ENCODE data around the gene TANC1. TPM values are rescaled to one million over a fixed set of nuclear protein-coding genes. Genes with fewer than 3 reads are reported as not detected.

Gene TANC1
- total and polyA plus RNA-seq, 11 donors: 26.6 to 91.1 (median 68.8) TPM

DNA sequence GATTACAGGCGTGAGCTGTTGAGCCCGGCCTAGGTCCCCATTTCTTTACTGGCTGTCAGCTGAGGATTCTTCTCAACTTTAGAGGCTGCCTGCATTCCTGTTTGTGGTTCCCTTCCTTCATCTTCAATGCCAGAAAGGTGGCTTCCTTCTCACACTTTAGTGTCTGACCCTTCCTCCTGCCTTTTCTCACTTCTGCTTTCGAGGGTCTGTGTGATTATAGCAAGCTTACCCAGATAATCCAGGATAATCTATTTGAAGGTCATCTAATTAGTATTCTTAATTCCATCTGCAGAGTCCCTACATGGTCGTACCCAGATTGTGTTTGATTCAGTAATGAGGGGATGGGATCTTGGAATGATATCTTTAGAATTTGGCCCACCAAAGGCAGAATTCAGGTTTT is 157.4 kb downstream of the TANC1 start:
- DNase-seq: no peak
- Histone ChIP-seq H3K27me3 (no peaks in the 10 kb centered on the region), H3K9me3 (no peaks in the 10 kb centered on the region), H3K27ac (peak overlapping the region in 9 of 12 donors; percentile 11 to 94 (median 65)), H3K4me1 (peaks cover 4 to 85% (median 55%) of the 10 kb centered on the region in 12 donors), H3K36me3 (peaks cover 0 to 3% (median 0%) of the 10 kb centered on the region in 9 donors), H3K4me3 (no peak overlapping the region)
- intact Hi-C loops (cut with DNase I): loop anchor here in 1 of 10 donors (5.0 kb wide), 1 partner anchor 41 kb away; no protein-coding TSS in a partner anchor
- WGBS, 4 donors: 88 to 98% (median 93%) methylated on average over 4 of the region's 4 CpGs
- ATAC-seq: no peak
- no peak for TF ChIP-seq POLR2A (IDR thresholded peaks at IDR 0.05)
- no peak for TF ChIP-seq CTCF (IDR thresholded peaks at IDR 0.05)

GRCh38 chr2:159126432-159127022 is 158.1 kb downstream of the TANC1 start:
- ATAC-seq: no peak
- Histone ChIP-seq H3K27me3 (no peaks in the 10 kb centered on the region), H3K4me3 (no peak overlapping the region), H3K27ac (peak overlapping the region in 5 of 12 donors; percentile 2 to 94 (median 65)), H3K4me1 (peaks cover 4 to 85% (median 60%) of the 10 kb centered on the region in 12 donors), H3K9me3 (no peaks in the 10 kb centered on the region), H3K36me3 (peaks cover 0 to 3% (median 0%) of the 10 kb centered on the region in 9 donors)
- TF ChIP-seq POLR2A (IDR thresholded peaks at IDR 0.05) (no peak), CTCF (IDR thresholded peaks at IDR 0.05) (no peak)
- no peak for DNase-seq
- intact Hi-C loops (cut with DNase I): loop anchor here in 1 of 10 donors (5.0 kb wide), 1 partner anchor 41 kb away; no protein-coding TSS in a partner anchor
- WGBS, 4 donors: 65 to 87% (median 81%) methylated on average over 2 of the region's 2 CpGs

DNA sequence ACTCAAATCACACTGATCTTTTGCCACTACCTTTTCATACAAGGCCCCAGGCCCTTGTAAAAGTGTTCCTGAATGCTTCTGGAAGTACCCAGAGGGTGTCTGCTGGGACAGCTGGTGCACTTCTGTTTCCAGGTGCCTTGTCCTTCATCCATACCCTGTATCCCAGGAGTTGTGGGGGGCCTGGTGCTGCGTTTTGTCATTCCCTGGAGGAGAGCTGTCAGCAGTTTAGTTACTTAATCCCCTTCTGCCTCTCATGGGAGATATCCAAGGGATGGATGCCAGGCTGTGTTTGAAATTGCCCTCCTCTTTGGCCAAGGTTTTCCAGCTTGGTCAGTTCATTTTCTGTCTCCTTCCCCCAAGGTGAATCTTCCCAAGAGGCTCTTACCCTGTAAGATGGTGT is 159.8 kb downstream of the TANC1 start:
- H3K9me3 ChIP-seq: no peaks in the 10 kb centered on the region
- peak overlapping the region; percentile 18 to 94 (median 60) for H3K27ac ChIP-seq
- peak; percentile 62 to 85 (median 74) for ATAC-seq
- H3K27me3 ChIP-seq: no peaks in the 10 kb centered on the region
- H3K36me3 ChIP-seq: peaks cover 0 to 3% (median 0%) of the 10 kb centered on the region in 9 donors
- TF ChIP-seq CTCF (IDR thresholded peaks at IDR 0.05) (no peak), POLR2A (IDR thresholded peaks at IDR 0.05) (no peak)
- peak in 4 of 5 donors; percentile 58 to 81 (median 67) for DNase-seq
- intact Hi-C loops (cut with DNase I): loop anchor here in 1 of 10 donors (5.0 kb wide), 1 partner anchor 39 kb away; no protein-coding TSS in a partner anchor
- peaks cover 4 to 90% (median 64%) of the 10 kb centered on the region in 12 donors for H3K4me1 ChIP-seq
- WGBS, 4 donors: 29 to 60% (median 33%) methylated on average over 1 of the region's 1 CpG
- H3K4me3 ChIP-seq: no peak overlapping the region

DNA sequence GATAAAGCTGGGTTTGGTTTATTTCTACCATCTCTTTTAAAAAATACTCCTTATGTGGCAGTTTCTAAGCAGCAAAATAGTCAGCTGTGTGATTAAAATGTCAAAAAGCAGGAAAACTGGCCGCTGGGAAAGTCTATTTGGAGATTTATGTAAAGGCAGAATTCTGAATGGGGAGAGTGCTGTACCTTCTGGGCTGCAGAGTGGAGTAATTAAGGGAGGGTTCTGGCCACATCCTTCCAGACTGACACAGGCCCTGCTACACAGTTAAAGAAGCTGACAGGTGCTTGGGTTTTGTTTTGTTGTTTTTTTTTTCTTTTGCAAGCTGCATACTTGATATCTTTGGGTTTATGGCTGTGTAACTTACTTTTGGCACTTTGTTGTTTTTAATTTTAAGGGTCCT is 160.8 kb downstream of the TANC1 start:
- no peak for DNase-seq
- H3K4me3 ChIP-seq: no peak overlapping the region
- peak overlapping the region in 9 of 12 donors; percentile 4 to 94 (median 61) for H3K27ac ChIP-seq
- peaks cover 0 to 3% (median 0%) of the 10 kb centered on the region in 9 donors for H3K36me3 ChIP-seq
- WGBS, 4 donors: 54 to 80% (median 62%) methylated on average over 1 of the region's 1 CpG
- H3K9me3 ChIP-seq: no peaks in the 10 kb centered on the region
- H3K27me3 ChIP-seq: no peaks in the 10 kb centered on the region
- ATAC-seq: peak in 1 of 4 donors; percentile 33
- intact Hi-C loops (cut with DNase I): loop anchor here in 1 of 10 donors (5.0 kb wide), 1 partner anchor 38 kb away; no protein-coding TSS in a partner anchor
- peaks cover 4 to 89% (median 58%) of the 10 kb centered on the region in 12 donors for H3K4me1 ChIP-seq
- TF ChIP-seq POLR2A (IDR thresholded peaks at IDR 0.05): no peak
- no peak for TF ChIP-seq CTCF (IDR thresholded peaks at IDR 0.05)
